ENCODE measurements around the gene RNASEH2A.
"Not testable (repeated sequence)": the region's sequence is repeated elsewhere in the genome, so short reads cannot be mapped to it uniquely, and the experiment has no call there.

DNA sequence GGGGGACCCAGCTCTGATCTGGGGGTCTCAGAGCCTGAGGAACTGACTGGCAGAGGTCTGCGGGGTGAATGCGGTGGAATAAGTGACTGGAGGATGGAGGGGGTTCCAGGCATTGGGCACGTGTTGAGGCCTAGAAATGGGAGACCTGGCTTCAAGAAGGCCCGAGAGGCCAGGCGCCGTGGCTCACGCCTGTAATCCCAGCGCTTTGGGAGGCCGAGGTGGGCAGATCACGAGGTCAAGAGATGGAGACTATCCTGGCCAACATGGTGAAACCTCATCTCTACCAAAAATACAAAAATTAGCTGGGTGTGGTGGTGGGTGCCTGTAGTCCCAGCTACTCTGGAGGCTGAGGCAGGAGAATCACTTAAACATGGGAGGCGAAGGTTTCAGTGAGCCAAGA lies 11.4 kb downstream of the RNASEH2A start:
- TF ChIP-seq EZH2 (IDR thresholded peaks at IDR 0.05; ENCODE audit: insufficient read depth, poor library complexity, severe bottlenecking); EZH2phosphoT487 (IDR thresholded peaks at IDR 0.05; ENCODE audit: insufficient read depth, low read depth): not testable (repeated sequence)
